WERI-Rb-1 (cell line): ENCODE measurements around the gene TTN.

ENCODE experiments used
- DNase-seq: peaks from one replicate; pipeline ENCODE4 v3.0.0-alpha.2; 2020
- H3K27ac ChIP-seq: fragments of 250-450 bp; sonication (Bioruptor Pico); 2 replicates; pipeline ENCODE4 v1.5.1; 2020; ENCODE audit warnings: mild to moderate bottlenecking, moderate library complexity
- H3K27me3 ChIP-seq: fragments of 250-450 bp; sonication (Bioruptor Pico); 2 replicates; pipeline ENCODE4 v1.5.1; 2021; ENCODE audit warnings: mild to moderate bottlenecking, low read depth, moderate library complexity; ENCODE audit not compliant: insufficient read depth, severe bottlenecking
- H3K36me3 ChIP-seq: fragments of 250-450 bp; sonication (Bioruptor Pico); 2 replicates; pipeline ENCODE4 v1.5.1; 2020; ENCODE audit warnings: mild to moderate bottlenecking, moderate library complexity
- H3K4me3 ChIP-seq: 2 replicates; pipeline ENCODE4 v1.5.1; 2011; ENCODE audit warnings: low read depth, mild to moderate bottlenecking, control low read depth, low read length
- H3K9me3 ChIP-seq: fragments of 250-450 bp; sonication (Bioruptor Pico); 2 replicates; pipeline ENCODE4 v1.5.1; 2021; ENCODE audit warnings: mild to moderate bottlenecking, moderate library complexity; ENCODE audit not compliant: severe bottlenecking
- CTCF ChIP-seq: IDR thresholded peaks from 2 replicates; pipeline ENCODE4 v1.5.1; 2011; ENCODE audit warnings: low read depth, mild to moderate bottlenecking, control low read depth, inconsistent platforms, low read length

Gene TTN

GRCh38 chr2:178629463-178629862, 177.8 kb downstream of the TTN start:
- Histone ChIP-seq H3K36me3 (peaks cover 8% of the 10 kb centered on the region), H3K4me3 (no peak overlapping the region), H3K9me3 (no peaks in the 10 kb centered on the region), H3K27me3 (no peaks in the 10 kb centered on the region), H3K27ac (no peak overlapping the region)
- no peak for DNase-seq
- no peak for TF ChIP-seq CTCF

GRCh38 chr2:178628605-178629004, 178.6 kb downstream of the TTN start:
- Histone ChIP-seq H3K4me3 (no peak overlapping the region), H3K36me3 (peaks cover 8% of the 10 kb centered on the region), H3K27me3 (no peaks in the 10 kb centered on the region), H3K27ac (no peak overlapping the region), H3K9me3 (no peaks in the 10 kb centered on the region)
- no peak for DNase-seq
- no peak for TF ChIP-seq CTCF

GRCh38 chr2:178627401-178627800, 179.8 kb downstream of the TTN start:
- H3K27ac ChIP-seq: no peak overlapping the region
- H3K9me3 ChIP-seq: no peaks in the 10 kb centered on the region
- TF ChIP-seq CTCF: no peak
- no peak for DNase-seq
- H3K4me3 ChIP-seq: no peak overlapping the region
- no peaks in the 10 kb centered on the region for H3K27me3 ChIP-seq
- H3K36me3 ChIP-seq: peaks cover 8% of the 10 kb centered on the region

GRCh38 chr2:178615969-178616368, 191.3 kb downstream of the TTN start:
- no peak for DNase-seq
- TF ChIP-seq CTCF: no peak
- H3K9me3 ChIP-seq: no peaks in the 10 kb centered on the region
- no peak overlapping the region for H3K27ac ChIP-seq
- no peaks in the 10 kb centered on the region for H3K27me3 ChIP-seq
- no peak overlapping the region for H3K4me3 ChIP-seq
- peaks cover 39% of the 10 kb centered on the region for H3K36me3 ChIP-seq

GRCh38 chr2:178602901-178603300, 204.3 kb downstream of the TTN start:
- Histone ChIP-seq H3K27ac (no peak overlapping the region), H3K27me3 (no peaks in the 10 kb centered on the region), H3K4me3 (no peak overlapping the region), H3K36me3 (peaks cover 48% of the 10 kb centered on the region), H3K9me3 (no peaks in the 10 kb centered on the region)
- TF ChIP-seq CTCF: no peak
- DNase-seq: no peak

GRCh38 chr2:178592655-178593054, 214.6 kb downstream of the TTN start:
- H3K9me3 ChIP-seq: no peaks in the 10 kb centered on the region
- no peak for TF ChIP-seq CTCF
- no peaks in the 10 kb centered on the region for H3K27me3 ChIP-seq
- no peak overlapping the region for H3K27ac ChIP-seq
- H3K36me3 ChIP-seq: peaks cover 55% of the 10 kb centered on the region
- H3K4me3 ChIP-seq: no peak overlapping the region
- no peak for DNase-seq
